HepG2 (cell line): Measurements from ENCODE around the gene BCAS1. TPM values are rescaled to one million over a fixed set of nuclear protein-coding genes. Genes with fewer than 3 reads are reported as not detected.

Experiments
- ARNT ChIP-seq: fragments of 450-650 bp; IDR thresholded peaks from 2 replicates; pipeline ENCODE4 v1.6.1; 2017
- EED ChIP-seq: sonication (generic); formaldehyde crosslinking; IDR thresholded peaks from 2 replicates; pipeline ENCODE4 v1.5.0; 2020; ENCODE audit warnings: mild to moderate bottlenecking, missing genetic modification reagents
- GATAD1 ChIP-seq: IDR thresholded peaks from 2 replicates; pipeline ENCODE4 v1.6.1; 2016; ENCODE audit warnings: missing genetic modification reagents, missing compliant biosample characterization
- ISX ChIP-seq: sonication (generic); formaldehyde crosslinking; conservative IDR thresholded peaks from 2 replicates; pipeline ENCODE4 v1.5.0; 2020; ENCODE audit warnings: missing genetic modification reagents
- MEF2D ChIP-seq: sonication (generic); formaldehyde crosslinking; IDR thresholded peaks from 2 replicates; pipeline ENCODE4 v1.5.1; 2020; ENCODE audit warnings: mild to moderate bottlenecking, missing genetic modification reagents
- MTF1 ChIP-seq: sonication (generic); formaldehyde crosslinking; IDR thresholded peaks from 2 replicates; pipeline ENCODE4 v1.5.0; 2020; ENCODE audit warnings: missing genetic modification reagents
- PLRG1 ChIP-seq: fragments of 450-650 bp; conservative IDR thresholded peaks from 2 replicates; pipeline ENCODE4 v1.6.1; 2016
- RNF2 ChIP-seq: fragments of 450-650 bp; conservative IDR thresholded peaks from 2 replicates; pipeline ENCODE4 v1.6.1; 2016; ENCODE audit warnings: low read depth
- ZNF20 ChIP-seq: sonication (generic); formaldehyde crosslinking; IDR thresholded peaks from 2 replicates; pipeline ENCODE4 v1.4.0; 2020; ENCODE audit warnings: mild to moderate bottlenecking, moderate library complexity, missing genetic modification reagents
- ZNF235 ChIP-seq: sonication (generic); formaldehyde crosslinking; IDR thresholded peaks from 2 replicates; pipeline ENCODE4 v1.8.1; 2023; ENCODE audit warnings: mild to moderate bottlenecking, missing genetic modification reagents, borderline replicate concordance
- ZNF3 ChIP-seq: IDR thresholded peaks from 2 replicates; pipeline ENCODE4 v1.7.0; 2017; ENCODE audit warnings: inconsistent platforms
- ZNF331 ChIP-seq: sonication (generic); formaldehyde crosslinking; IDR thresholded peaks from 2 replicates; pipeline ENCODE4 v1.4.0; 2020; ENCODE audit warnings: missing genetic modification reagents
- ZNF431 ChIP-seq: sonication (generic); formaldehyde crosslinking; IDR thresholded peaks from 2 replicates; pipeline ENCODE4 v1.9.0; 2022; ENCODE audit warnings: missing genetic modification reagents, low read depth, mild to moderate bottlenecking, borderline replicate concordance
- ZNF451 ChIP-seq: sonication (generic); formaldehyde crosslinking; IDR thresholded peaks from 2 replicates; pipeline ENCODE4 v1.5.0; 2020; ENCODE audit warnings: mild to moderate bottlenecking, missing genetic modification reagents
- ZNF547 ChIP-seq: sonication (generic); formaldehyde crosslinking; IDR thresholded peaks from 2 replicates; pipeline ENCODE4 v1.5.1; 2020; ENCODE audit warnings: mild to moderate bottlenecking, missing genetic modification reagents
- ZNF564 ChIP-seq: sonication (generic); formaldehyde crosslinking; IDR thresholded peaks from 2 replicates; pipeline ENCODE4 v1.8.1; 2023; ENCODE audit warnings: mild to moderate bottlenecking, missing genetic modification reagents
- ZNF569 ChIP-seq: sonication (generic); formaldehyde crosslinking; IDR thresholded peaks from 2 replicates; pipeline ENCODE4 v1.5.0; 2020; ENCODE audit warnings: mild to moderate bottlenecking, missing genetic modification reagents, moderate library complexity, borderline replicate concordance
- ZNF747 ChIP-seq: sonication (generic); formaldehyde crosslinking; IDR thresholded peaks from 2 replicates; pipeline ENCODE4 v1.8.1; 2023; ENCODE audit warnings: missing genetic modification reagents, mild to moderate bottlenecking, borderline replicate concordance
- ZSCAN20 ChIP-seq: sonication (generic); formaldehyde crosslinking; IDR thresholded peaks from 2 replicates; pipeline ENCODE4 v1.4.0; 2020; ENCODE audit warnings: missing genetic modification reagents, mild to moderate bottlenecking, borderline replicate concordance
- polyA plus RNA-seq, 8 experiments: library from polyadenylated mRNA; depleted of rRNA in 3 of 8; stranded (reverse) in 7 of 8; unstranded in 1 of 8; fragments of >200 nt; fragmentation: Illumina TruSeq in 4 of 8; extraction: Trizol in 4 of 8; gene quantifications; 2 replicates each; pipeline versions ENCODE4 v1.2.1 to v1.2.3, GENCODE V29; 2011 to 2016; ENCODE audit warnings: low read depth in 4 of 8, missing spikeins in 1 of 8, mixed read lengths in 1 of 8; ENCODE audit not compliant: insufficient read depth in 1 of 8
- total RNA-seq, 5 experiments: library from RNA; depleted of rRNA; stranded (reverse); fragments of >200 nt; fragmentation: Illumina TruSeq; extraction: Trizol; gene quantifications; 2 replicates each; pipeline ENCODE4 v1.2.3, GENCODE V29; 2016; ENCODE audit warnings: low read depth in 1 of 5
- TF ChIP-seq, protein P1 (sequence below): sonication (generic); formaldehyde crosslinking; IDR thresholded peaks from 2 replicates; pipeline ENCODE4 v1.9.0; 2021; ENCODE audit warnings: missing genetic modification reagents, borderline replicate concordance
- TF ChIP-seq, protein P2 (sequence below): sonication (generic); formaldehyde crosslinking; IDR thresholded peaks from 2 replicates; pipeline ENCODE4 v1.4.0; 2020; ENCODE audit warnings: missing genetic modification reagents
- TF ChIP-seq, protein P3 (sequence below): sonication (generic); formaldehyde crosslinking; IDR thresholded peaks from 2 replicates; pipeline ENCODE4 v1.4.0; 2020; ENCODE audit warnings: missing genetic modification reagents, borderline replicate concordance
- TF ChIP-seq, protein P4 (sequence below): sonication (generic); formaldehyde crosslinking; IDR thresholded peaks from 2 replicates; pipeline ENCODE4 v1.5.0; 2020; ENCODE audit warnings: missing genetic modification reagents

The BCAS1 gene
- total and polyA plus RNA-seq, 2 of the 13 experiments (the other 11 are each of a cell fraction or from before 2014, with no cell fraction given): 0.55 to 0.91 TPM

DNA sequence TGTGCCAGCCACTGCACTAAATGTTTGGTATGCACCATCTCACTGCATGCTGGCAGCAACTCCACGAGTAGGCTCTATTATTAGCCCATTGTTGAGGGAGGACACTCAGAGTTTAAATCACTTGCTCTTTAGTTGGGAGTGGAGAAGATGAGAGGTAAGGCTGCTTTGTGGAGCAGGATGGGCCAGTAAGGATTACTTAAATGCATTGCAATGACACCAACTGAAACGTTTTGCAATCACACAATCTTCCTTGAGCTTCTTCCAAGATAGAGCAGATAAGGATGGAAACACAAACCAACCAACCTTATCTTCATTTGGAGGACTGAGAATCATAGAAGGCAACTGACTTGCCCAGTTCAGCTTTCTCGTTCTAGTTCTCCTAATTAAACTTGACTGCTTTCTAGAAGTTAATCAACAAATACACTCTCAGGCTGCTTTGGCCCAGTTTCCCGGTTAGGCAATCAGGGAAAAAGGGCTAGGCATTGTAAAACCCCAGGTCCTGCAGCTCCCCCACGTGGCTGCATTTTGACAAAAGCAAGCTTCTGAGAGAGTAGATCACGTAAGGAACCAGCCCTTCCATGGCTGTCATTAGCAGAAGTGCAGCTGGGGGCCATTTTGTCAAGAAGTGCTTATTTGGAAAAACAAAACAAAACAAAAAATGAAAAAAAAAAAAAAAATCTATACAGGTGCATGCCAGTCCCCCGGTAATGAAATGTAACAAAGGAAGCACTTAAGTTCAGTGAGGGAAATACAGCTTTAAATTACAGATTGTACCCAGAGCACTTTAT is 130.6 kb downstream of the BCAS1 start (continued):
- TF ChIP-seq, protein P1, sequence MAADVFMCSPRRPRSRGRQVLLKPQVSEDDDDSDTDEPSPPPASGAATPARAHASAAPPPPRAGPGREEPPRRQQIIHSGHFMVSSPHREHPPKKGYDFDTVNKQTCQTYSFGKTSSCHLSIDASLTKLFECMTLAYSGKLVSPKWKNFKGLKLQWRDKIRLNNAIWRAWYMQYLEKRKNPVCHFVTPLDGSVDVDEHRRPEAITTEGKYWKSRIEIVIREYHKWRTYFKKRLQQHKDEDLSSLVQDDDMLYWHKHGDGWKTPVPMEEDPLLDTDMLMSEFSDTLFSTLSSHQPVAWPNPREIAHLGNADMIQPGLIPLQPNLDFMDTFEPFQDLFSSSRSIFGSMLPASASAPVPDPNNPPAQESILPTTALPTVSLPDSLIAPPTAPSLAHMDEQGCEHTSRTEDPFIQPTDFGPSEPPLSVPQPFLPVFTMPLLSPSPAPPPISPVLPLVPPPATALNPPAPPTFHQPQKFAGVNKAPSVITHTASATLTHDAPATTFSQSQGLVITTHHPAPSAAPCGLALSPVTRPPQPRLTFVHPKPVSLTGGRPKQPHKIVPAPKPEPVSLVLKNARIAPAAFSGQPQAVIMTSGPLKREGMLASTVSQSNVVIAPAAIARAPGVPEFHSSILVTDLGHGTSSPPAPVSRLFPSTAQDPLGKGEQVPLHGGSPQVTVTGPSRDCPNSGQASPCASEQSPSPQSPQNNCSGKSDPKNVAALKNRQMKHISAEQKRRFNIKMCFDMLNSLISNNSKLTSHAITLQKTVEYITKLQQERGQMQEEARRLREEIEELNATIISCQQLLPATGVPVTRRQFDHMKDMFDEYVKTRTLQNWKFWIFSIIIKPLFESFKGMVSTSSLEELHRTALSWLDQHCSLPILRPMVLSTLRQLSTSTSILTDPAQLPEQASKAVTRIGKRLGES (CRISPR knock-in tag): no peak
- no peak for TF ChIP-seq MTF1 (CRISPR knock-in tag)
- peak; percentile 68 for TF ChIP-seq GATAD1 (CRISPR knock-in tag)
- TF ChIP-seq ZNF331 (CRISPR knock-in tag): peak; percentile 73; the same call in 1 of the 2 replicates
- TF ChIP-seq ZNF569 (CRISPR knock-in tag): no peak
- peak; percentile 58; the same call in 1 of the 2 replicates for TF ChIP-seq MEF2D (CRISPR knock-in tag)
- TF ChIP-seq ZNF235 (CRISPR knock-in tag): no peak
- no peak for TF ChIP-seq ISX (CRISPR knock-in tag)
- TF ChIP-seq, protein P2, sequence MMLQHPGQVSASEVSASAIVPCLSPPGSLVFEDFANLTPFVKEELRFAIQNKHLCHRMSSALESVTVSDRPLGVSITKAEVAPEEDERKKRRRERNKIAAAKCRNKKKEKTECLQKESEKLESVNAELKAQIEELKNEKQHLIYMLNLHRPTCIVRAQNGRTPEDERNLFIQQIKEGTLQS (CRISPR knock-in tag): no peak
- no peak for TF ChIP-seq ZNF564 (CRISPR knock-in tag)
- no peak for TF ChIP-seq RNF2
- no peak for TF ChIP-seq ARNT
- 0 out of 2 replicates have a peak, but pooled peaks have one; percentile 57 for TF ChIP-seq ZNF747 (CRISPR knock-in tag)
- TF ChIP-seq EED (CRISPR knock-in tag): no peak
- TF ChIP-seq, protein P3, sequence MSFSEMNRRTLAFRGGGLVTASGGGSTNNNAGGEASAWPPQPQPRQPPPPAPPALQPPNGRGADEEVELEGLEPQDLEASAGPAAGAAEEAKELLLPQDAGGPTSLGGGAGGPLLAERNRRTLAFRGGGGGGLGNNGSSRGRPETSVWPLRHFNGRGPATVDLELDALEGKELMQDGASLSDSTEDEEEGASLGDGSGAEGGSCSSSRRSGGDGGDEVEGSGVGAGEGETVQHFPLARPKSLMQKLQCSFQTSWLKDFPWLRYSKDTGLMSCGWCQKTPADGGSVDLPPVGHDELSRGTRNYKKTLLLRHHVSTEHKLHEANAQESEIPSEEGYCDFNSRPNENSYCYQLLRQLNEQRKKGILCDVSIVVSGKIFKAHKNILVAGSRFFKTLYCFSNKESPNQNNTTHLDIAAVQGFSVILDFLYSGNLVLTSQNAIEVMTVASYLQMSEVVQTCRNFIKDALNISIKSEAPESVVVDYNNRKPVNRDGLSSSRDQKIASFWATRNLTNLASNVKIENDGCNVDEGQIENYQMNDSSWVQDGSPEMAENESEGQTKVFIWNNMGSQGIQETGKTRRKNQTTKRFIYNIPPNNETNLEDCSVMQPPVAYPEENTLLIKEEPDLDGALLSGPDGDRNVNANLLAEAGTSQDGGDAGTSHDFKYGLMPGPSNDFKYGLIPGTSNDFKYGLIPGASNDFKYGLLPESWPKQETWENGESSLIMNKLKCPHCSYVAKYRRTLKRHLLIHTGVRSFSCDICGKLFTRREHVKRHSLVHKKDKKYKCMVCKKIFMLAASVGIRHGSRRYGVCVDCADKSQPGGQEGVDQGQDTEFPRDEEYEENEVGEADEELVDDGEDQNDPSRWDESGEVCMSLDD: no peak
- TF ChIP-seq, protein P4, sequence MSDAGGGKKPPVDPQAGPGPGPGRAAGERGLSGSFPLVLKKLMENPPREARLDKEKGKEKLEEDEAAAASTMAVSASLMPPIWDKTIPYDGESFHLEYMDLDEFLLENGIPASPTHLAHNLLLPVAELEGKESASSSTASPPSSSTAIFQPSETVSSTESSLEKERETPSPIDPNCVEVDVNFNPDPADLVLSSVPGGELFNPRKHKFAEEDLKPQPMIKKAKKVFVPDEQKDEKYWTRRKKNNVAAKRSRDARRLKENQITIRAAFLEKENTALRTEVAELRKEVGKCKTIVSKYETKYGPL (CRISPR knock-in tag): peak; percentile 53; the same call in 1 of the 2 replicates
- TF ChIP-seq PLRG1: no peak
- no peak for TF ChIP-seq ZNF431 (CRISPR knock-in tag)
- TF ChIP-seq ZNF547 (CRISPR knock-in tag): 0 out of 2 replicates have a peak, but pooled peaks have one; percentile 57
- no peak for TF ChIP-seq ZNF20 (CRISPR knock-in tag)
- TF ChIP-seq ZSCAN20 (CRISPR knock-in tag): no peak
- TF ChIP-seq ZNF3: peak; percentile 90
- TF ChIP-seq ZNF451 (CRISPR knock-in tag): no peak
